ENCODE results near the gene ZCCHC10. TPM values are rescaled to one million over a fixed set of nuclear protein-coding genes. Genes with fewer than 3 reads are reported as not detected.

Gene ZCCHC10
- total and polyA plus RNA-seq, 2 donors: 30.5 to 38.6 TPM

DNA sequence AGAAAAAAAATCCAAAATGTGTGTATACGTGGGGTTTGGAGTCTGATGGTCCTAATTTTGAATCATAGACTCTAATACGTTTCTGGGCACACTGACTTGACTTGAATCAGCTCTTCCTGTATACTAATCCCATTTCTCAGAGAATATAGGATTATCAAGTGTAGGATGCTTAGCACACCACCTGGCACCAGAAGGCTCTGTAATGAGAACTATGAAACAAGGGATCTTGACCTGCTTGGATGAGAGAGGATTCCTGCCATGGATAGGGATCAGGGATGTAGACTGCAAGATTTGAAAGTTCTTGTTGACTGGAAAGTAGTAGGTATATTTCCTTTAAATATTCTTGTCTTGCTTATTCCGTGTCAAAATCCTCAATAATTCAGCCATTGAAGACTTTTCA is 33.3 kb upstream of the ZCCHC10 start:
- no peak overlapping the region for H3K4me3 ChIP-seq (ENCODE audit: low read length in 2 of 2)
- peaks cover 0 to 6% of the 10 kb centered on the region in 2 donors for H3K4me1 ChIP-seq (ENCODE audit: control insufficient read depth in 2 of 2, insufficient read depth in 2 of 2, low read length in 2 of 2)
- H3K27ac ChIP-seq (ENCODE audit: low read depth in 1 of 2, low read length in 1 of 2): no peak overlapping the region
- no peaks in the 10 kb centered on the region for H3K27me3 ChIP-seq (ENCODE audit: control insufficient read depth in 2 of 2, insufficient read depth in 1 of 2, low read length in 1 of 2)
- DNase-seq (ENCODE audit: low read depth in 6 of 9, low spot score in 9 of 9): no peak
- 98% methylated on average over 3 of the region's 3 CpGs for WGBS
- peaks cover 0 to 4% of the 10 kb centered on the region in 2 donors for H3K36me3 ChIP-seq (ENCODE audit: control insufficient read depth in 2 of 2, insufficient read depth in 2 of 2, low read length in 1 of 2)
- H3K9me3 ChIP-seq (ENCODE audit: control insufficient read depth in 2 of 2, insufficient read depth in 1 of 2, low read length in 1 of 2): no peaks in the 10 kb centered on the region

- H3K4me3 ChIP-seq (ENCODE audit: low read length in 2 of 2): no peak overlapping the region
- no peaks in the 10 kb centered on the region for H3K9me3 ChIP-seq (ENCODE audit: control insufficient read depth in 2 of 2, insufficient read depth in 1 of 2, low read length in 1 of 2)
- H3K36me3 ChIP-seq (ENCODE audit: control insufficient read depth in 2 of 2, insufficient read depth in 2 of 2, low read length in 1 of 2): peaks cover 0 to 4% of the 10 kb centered on the region in 2 donors
- no peak for DNase-seq (ENCODE audit: low read depth in 6 of 9, low spot score in 9 of 9)
- no peak overlapping the region for H3K27ac ChIP-seq (ENCODE audit: low read depth in 1 of 2, low read length in 1 of 2)
- WGBS: 96% methylated on average over 1 of the region's 1 CpG
- no peaks in the 10 kb centered on the region for H3K27me3 ChIP-seq (ENCODE audit: control insufficient read depth in 2 of 2, insufficient read depth in 1 of 2, low read length in 1 of 2)
- peaks cover 14 to 18% of the 10 kb centered on the region in 2 donors for H3K4me1 ChIP-seq (ENCODE audit: control insufficient read depth in 2 of 2, insufficient read depth in 2 of 2, low read length in 2 of 2)
These were observed 30.5 kb upstream of the ZCCHC10 start for GRCh38 chr5:133056891-133057290.

DNA sequence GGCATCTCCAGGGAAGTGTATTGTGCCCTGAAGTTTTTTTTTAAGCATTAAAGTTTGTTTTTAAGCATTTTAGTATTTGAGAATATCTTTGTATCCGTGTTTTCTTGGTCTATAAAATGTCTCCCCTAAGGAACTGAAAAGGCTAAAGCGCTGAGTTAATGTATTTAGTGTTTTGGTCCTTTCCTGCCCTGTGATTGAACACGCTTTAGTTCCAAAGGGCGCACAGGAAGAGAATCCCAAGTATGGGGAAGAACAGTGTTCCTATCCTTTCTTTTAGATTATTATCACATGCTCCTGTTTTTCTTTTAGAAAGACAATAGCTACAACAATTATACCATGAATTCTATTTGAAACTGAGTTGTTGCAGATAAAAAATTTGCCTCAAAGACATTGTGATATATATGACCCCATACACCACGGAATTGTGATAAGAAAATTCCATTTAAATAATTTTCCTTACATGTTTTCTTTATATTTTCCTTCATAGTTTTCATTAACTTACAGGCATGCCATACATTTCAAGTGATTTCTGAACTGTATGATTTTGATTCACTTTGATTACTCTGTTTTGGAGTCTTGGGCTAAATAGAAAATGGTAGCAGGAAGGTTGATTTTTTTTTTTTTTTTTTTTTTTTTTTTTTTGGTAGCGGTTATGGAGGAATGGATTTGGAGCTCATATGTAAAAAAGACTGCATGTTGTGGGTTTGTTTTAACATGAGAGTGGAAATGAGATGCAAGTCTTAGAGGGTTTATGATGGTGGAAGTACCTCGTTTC is 28.5 kb upstream of the ZCCHC10 start:
- WGBS: 97% methylated on average over 7 of the region's 7 CpGs
- H3K4me1 ChIP-seq (ENCODE audit: control insufficient read depth in 2 of 2, insufficient read depth in 2 of 2, low read length in 2 of 2): peaks cover 21 to 29% of the 10 kb centered on the region in 2 donors

DNA sequence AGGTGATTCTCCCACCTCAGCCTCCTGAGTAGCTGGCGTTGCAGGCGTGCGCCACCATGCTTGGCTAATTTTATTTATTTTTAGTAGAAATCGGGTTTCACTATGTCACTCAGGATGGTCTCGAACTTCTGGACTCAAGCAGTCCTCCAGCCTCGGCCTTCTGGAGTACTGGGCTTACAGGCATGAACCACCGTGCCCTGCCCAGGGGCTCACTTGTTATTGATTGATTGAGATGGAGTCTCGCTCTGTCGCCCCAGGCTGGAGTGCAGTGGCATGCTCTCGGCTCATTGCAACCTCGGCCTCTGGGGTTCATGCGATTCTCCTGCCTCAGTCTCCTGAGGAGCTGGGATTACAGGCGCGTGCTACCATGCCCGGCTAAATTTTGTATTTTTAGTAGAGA is 27.1 kb upstream of the ZCCHC10 start:
- WGBS: 98% methylated on average over 15 of the region's 15 CpGs
- H3K9me3 ChIP-seq (ENCODE audit: control insufficient read depth in 2 of 2, insufficient read depth in 1 of 2, low read length in 1 of 2): no peaks in the 10 kb centered on the region
- peaks cover 0 to 4% of the 10 kb centered on the region in 2 donors for H3K36me3 ChIP-seq (ENCODE audit: control insufficient read depth in 2 of 2, insufficient read depth in 2 of 2, low read length in 1 of 2)
- DNase-seq (ENCODE audit: low read depth in 6 of 9, low spot score in 9 of 9): no peak
- H3K4me3 ChIP-seq (ENCODE audit: low read length in 2 of 2): peak overlapping the region; percentile 97 to 100
- H3K27me3 ChIP-seq (ENCODE audit: control insufficient read depth in 2 of 2, insufficient read depth in 1 of 2, low read length in 1 of 2): no peaks in the 10 kb centered on the region
- H3K4me1 ChIP-seq (ENCODE audit: control insufficient read depth in 2 of 2, insufficient read depth in 2 of 2, low read length in 2 of 2): peaks cover 21 to 29% of the 10 kb centered on the region in 2 donors
- H3K27ac ChIP-seq (ENCODE audit: low read depth in 1 of 2, low read length in 1 of 2): no peak overlapping the region

More for the DNA sequence above, 28.5 kb upstream of the ZCCHC10 start:
- peaks cover 0 to 4% of the 10 kb centered on the region in 2 donors for H3K36me3 ChIP-seq (ENCODE audit: control insufficient read depth in 2 of 2, insufficient read depth in 2 of 2, low read length in 1 of 2)
- H3K27ac ChIP-seq (ENCODE audit: low read depth in 1 of 2, low read length in 1 of 2): no peak overlapping the region
- no peak for DNase-seq (ENCODE audit: low read depth in 6 of 9, low spot score in 9 of 9)
- no peak overlapping the region for H3K4me3 ChIP-seq (ENCODE audit: low read length in 2 of 2)
- no peaks in the 10 kb centered on the region for H3K27me3 ChIP-seq (ENCODE audit: control insufficient read depth in 2 of 2, insufficient read depth in 1 of 2, low read length in 1 of 2)
- no peaks in the 10 kb centered on the region for H3K9me3 ChIP-seq (ENCODE audit: control insufficient read depth in 2 of 2, insufficient read depth in 1 of 2, low read length in 1 of 2)

- Histone ChIP-seq H3K27ac (ENCODE audit: low read depth in 1 of 2, low read length in 1 of 2) (peak overlapping the region; percentile 100), H3K27me3 (ENCODE audit: control insufficient read depth in 2 of 2, insufficient read depth in 1 of 2, low read length in 1 of 2) (no peaks in the 10 kb centered on the region), H3K4me3 (ENCODE audit: low read length in 2 of 2) (peak overlapping the region; percentile 97 to 100), H3K9me3 (ENCODE audit: control insufficient read depth in 2 of 2, insufficient read depth in 1 of 2, low read length in 1 of 2) (peaks cover 0 to 3% of the 10 kb centered on the region in 2 donors), H3K36me3 (ENCODE audit: control insufficient read depth in 2 of 2, insufficient read depth in 2 of 2, low read length in 1 of 2) (peaks cover 0 to 4% of the 10 kb centered on the region in 2 donors), H3K4me1 (ENCODE audit: control insufficient read depth in 2 of 2, insufficient read depth in 2 of 2, low read length in 2 of 2) (peaks cover 21 to 29% of the 10 kb centered on the region in 2 donors)
- peak in 6 of 9 donors; percentile 13 to 62 (median 49) for DNase-seq (ENCODE audit: low read depth in 6 of 9, low spot score in 9 of 9)
- 2% methylated on average over 59 of the region's 59 CpGs for whole genome bisulfite sequencing
These were observed 26.2 kb upstream of the ZCCHC10 start for GRCh38 chr5:133052317-133053175.

DNA sequence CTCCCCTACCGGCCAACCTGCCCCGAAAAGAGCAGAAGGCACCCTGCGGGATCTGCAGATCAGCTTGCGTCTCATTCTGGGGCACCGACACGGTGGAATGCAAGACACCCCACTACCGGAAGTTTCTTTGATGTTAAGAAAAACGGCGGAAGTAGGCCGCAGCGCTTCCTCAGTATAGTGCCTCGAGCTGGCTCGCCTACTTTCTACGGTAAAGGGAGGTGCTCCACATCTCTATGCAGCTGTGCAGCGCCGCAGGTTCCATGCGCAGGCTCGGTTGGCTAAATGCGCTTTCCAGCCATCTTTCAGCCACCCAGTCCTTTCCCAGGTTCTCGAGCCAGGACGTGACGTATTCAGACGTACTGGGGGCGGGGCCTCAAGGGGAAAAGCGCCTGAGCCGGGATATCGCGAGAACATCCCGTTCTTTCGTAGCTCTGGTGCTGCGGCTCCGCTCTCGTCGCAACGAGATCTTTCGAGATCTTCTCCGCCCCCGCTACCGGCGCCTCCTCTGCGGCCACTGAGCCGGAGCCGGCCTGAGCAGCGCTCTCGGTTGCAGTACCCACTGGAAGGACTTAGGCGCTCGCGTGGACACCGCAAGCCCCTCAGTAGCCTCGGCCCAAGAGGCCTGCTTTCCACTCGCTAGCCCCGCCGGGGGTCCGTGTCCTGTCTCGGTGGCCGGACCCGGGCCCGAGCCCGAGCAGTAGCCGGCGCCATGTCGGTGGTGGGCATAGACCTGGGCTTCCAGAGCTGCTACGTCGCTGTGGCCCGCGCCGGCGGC is 25.4 kb upstream of the ZCCHC10 start, which contains the start of gene HSPA4:
Gene HSPA4 (plus strand): TSS at position 472 of the 775 bp plus-strand sequence. CDS start 238 bp downstream, at position 710.
- H3K9me3 ChIP-seq (ENCODE audit: control insufficient read depth in 2 of 2, insufficient read depth in 1 of 2, low read length in 1 of 2): peaks cover 0 to 3% of the 10 kb centered on the region in 2 donors
- peaks cover 0 to 4% of the 10 kb centered on the region in 2 donors for H3K36me3 ChIP-seq (ENCODE audit: control insufficient read depth in 2 of 2, insufficient read depth in 2 of 2, low read length in 1 of 2)
- WGBS: under 1% methylated on average over 68 of the region's 68 CpGs
- H3K4me3 ChIP-seq (ENCODE audit: low read length in 2 of 2): peak within 1 kb of the TSS; percentile 97 to 100
- no peaks in the 10 kb centered on the region for H3K27me3 ChIP-seq (ENCODE audit: control insufficient read depth in 2 of 2, insufficient read depth in 1 of 2, low read length in 1 of 2)
- peaks cover 21 to 29% of the 10 kb centered on the region in 2 donors for H3K4me1 ChIP-seq (ENCODE audit: control insufficient read depth in 2 of 2, insufficient read depth in 2 of 2, low read length in 2 of 2)
- peak within 1 kb of the TSS; percentile 100 for H3K27ac ChIP-seq (ENCODE audit: low read depth in 1 of 2, low read length in 1 of 2)
- peak; percentile 99 to 100 (median 99) for DNase-seq (ENCODE audit: low read depth in 6 of 9, low spot score in 9 of 9)

DNA sequence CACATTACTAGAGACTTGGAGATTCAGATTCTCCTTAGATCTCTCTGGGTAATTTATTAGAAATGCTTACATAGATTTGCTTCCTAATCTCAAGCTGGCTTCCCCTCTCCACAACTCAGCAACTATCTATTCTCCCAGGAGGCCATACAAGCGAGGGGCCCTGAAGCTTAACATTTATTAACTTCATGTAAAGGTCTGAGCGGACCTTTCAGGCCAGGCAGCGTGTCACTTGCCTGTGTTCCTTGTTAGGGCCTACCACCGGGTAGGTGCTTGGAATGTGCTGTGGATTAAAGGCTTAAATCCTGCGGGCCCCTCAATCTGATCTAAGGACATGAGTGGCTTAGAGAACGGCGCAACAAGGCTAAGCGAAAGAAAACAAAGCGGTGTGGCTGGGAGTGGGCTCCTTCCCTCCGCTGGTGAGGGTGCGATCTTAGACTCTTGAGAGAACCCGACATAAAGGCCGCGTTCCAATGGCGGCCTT is 24.8 kb upstream of the ZCCHC10 start:
- Histone ChIP-seq H3K36me3 (ENCODE audit: control insufficient read depth in 2 of 2, insufficient read depth in 2 of 2, low read length in 1 of 2) (peaks cover 0 to 2% of the 10 kb centered on the region in 2 donors), H3K9me3 (ENCODE audit: control insufficient read depth in 2 of 2, insufficient read depth in 1 of 2, low read length in 1 of 2) (peaks cover 0 to 3% of the 10 kb centered on the region in 2 donors), H3K4me3 (ENCODE audit: low read length in 2 of 2) (peak overlapping the region; percentile 97 to 100), H3K27ac (ENCODE audit: low read depth in 1 of 2, low read length in 1 of 2) (peak overlapping the region; percentile 100), H3K4me1 (ENCODE audit: control insufficient read depth in 2 of 2, insufficient read depth in 2 of 2, low read length in 2 of 2) (peaks cover 21 to 29% of the 10 kb centered on the region in 2 donors), H3K27me3 (ENCODE audit: control insufficient read depth in 2 of 2, insufficient read depth in 1 of 2, low read length in 1 of 2) (no peaks in the 10 kb centered on the region)
- WGBS: 3% methylated on average over 15 of the region's 15 CpGs
- peak in 2 of 9 donors; percentile 18 to 51 for DNase-seq (ENCODE audit: low read depth in 6 of 9, low spot score in 9 of 9)

DNA sequence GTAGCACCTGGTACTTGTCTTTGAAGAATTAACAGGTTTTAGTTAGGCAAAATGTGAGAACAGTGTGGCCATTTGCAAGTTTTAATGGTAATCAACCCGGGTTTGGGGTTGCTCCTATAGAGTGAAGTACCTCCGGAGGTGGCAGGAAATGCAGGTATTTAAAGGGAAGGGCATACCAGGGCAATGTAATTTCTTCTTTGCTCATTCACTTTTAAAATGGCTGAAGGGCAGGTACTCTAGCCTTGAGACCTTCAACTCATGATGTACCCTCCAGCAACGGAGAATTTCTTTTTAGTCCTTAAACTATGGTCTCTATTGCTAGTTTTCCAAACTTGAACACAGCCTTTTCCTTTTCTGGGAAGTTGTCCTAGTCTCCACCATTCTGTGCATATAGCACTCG is 24.2 kb upstream of the ZCCHC10 start:
- no peaks in the 10 kb centered on the region for H3K27me3 ChIP-seq (ENCODE audit: control insufficient read depth in 2 of 2, insufficient read depth in 1 of 2, low read length in 1 of 2)
- 50% methylated on average over 4 of the region's 4 CpGs for WGBS
- DNase-seq (ENCODE audit: low read depth in 6 of 9, low spot score in 9 of 9): peak in 4 of 9 donors; percentile 7 to 51 (median 22)
- H3K9me3 ChIP-seq (ENCODE audit: control insufficient read depth in 2 of 2, insufficient read depth in 1 of 2, low read length in 1 of 2): peaks cover 0 to 3% of the 10 kb centered on the region in 2 donors
- H3K4me3 ChIP-seq (ENCODE audit: low read length in 2 of 2): peak overlapping the region; percentile 97 to 100
- H3K27ac ChIP-seq (ENCODE audit: low read depth in 1 of 2, low read length in 1 of 2): peak overlapping the region; percentile 100
- H3K4me1 ChIP-seq (ENCODE audit: control insufficient read depth in 2 of 2, insufficient read depth in 2 of 2, low read length in 2 of 2): peaks cover 21 to 24% of the 10 kb centered on the region in 2 donors
- no peaks in the 10 kb centered on the region for H3K36me3 ChIP-seq (ENCODE audit: control insufficient read depth in 2 of 2, insufficient read depth in 2 of 2, low read length in 1 of 2)

Measured in thymus (tissue), 11 donors.